NCI-H2029 treated with DMSO at 0.1 percent for 48 hours (cell line): ENCODE measurements around the gene APCDD1.
A peak's percentile ranks its signal among the peaks of the same experiment; 100 is the strongest.
"Not testable (repeated sequence)": the region's sequence is repeated elsewhere in the genome, so short reads cannot be mapped to it uniquely, and the experiment has no call there.

Experiments used
- DNase-seq: peaks from one replicate; lab custom pipeline; 2025; lab: John Stamatoyannopoulos, UW

The APCDD1 gene

DNA sequence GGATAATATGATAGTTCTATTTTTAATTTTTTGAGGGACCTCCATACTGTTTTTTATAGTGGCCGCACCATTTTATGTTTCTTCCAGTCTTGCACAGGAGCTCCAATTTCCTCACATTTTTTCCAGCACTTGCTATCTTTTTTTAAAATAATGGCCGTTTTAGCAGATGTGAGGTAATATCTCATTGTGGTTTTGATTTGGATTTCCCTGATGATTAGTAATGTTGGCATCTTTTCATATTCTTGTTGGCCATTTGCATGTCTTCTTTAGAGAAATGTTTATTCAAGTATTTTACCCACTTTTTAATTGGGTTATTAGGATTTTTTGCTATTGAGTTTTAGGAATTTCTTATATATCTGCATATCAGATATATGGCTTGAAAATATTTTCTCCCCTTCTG is 41.5 kb downstream of the APCDD1 start:
- no peak for DNase-seq

DNA sequence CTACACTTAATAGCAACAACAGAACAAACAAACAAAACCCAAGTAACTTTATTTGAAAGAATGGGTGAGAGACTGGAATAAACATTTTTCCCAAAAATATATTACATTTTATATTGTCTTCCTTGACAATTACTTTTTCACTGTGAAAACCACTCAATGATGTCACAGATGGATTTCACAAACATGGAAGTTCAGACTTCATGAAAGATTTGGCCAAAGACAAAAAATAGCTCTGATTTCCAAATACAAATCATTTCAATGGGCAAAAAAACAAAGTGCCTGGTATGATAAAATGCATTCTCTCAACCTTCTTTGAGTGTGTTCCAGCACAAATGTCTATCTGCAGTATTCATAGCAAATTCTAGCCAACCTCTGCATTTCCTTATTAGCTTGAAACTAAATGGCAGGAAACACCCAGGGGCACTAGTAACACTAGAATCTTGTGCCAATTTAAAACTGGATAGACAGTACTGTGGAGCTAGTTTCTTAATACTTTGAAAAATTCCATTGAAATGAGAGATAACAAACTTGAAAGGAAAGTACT is 42.8 kb downstream of the APCDD1 start:
- no peak for DNase-seq

DNA sequence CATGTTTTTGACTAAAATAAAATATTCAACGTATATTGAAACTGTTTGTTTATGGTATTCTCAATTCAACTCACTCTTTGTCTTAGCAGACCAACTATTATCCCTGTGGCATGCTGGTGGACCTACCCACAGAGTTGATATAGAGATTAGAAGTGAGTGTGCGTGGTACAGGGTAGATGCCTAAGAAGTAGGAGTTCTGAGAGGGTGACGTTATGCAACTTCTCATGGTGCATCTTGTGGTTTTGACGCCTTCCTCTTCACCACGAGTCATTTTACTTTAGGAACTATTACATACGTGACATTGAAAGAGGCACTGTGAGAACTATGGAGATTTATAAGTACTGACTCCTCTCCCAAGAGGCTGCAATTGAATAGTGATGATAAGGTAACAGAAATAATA is 44.8 kb downstream of the APCDD1 start:
- no peak for DNase-seq

DNA sequence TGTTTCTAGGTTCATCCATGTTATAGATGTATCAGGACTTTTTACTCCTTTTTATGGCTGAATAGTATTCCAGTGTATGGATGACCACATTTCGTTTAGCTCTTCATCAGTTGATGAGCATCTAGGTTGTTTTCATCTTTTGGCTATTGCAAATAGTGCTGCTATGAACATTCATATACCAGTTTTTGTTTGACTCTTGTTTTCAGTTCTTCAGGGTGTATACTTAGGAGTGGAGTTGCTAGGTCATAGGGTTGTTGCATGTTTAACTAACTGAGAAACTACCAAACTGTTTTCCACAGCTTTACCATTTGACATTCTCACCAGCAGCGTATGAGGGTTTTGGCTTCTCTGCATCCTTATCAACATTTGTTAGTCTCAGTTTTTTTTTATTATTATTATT is 45.6 kb downstream of the APCDD1 start:
- no peak for DNase-seq

DNA sequence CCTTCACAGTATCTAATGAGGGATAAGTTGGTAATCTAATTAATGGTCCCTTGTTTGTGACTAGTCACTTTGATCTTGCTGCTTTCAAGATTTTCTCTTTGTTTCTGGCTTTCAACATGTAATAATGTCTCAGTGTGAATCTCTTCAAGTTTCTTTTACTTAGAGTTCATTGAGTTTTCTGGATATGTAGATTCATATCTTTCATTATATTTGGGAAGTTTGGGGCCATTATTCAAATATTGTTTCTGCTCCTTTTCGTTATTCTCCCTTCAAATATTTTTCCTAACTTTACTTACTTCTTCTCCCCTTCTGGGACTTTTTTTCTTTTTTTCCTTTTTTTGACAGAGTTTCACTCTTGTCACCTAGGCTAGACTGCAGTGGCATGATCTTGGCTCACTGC is 50.3 kb downstream of the APCDD1 start:
- DNase-seq, result no peak

DNA sequence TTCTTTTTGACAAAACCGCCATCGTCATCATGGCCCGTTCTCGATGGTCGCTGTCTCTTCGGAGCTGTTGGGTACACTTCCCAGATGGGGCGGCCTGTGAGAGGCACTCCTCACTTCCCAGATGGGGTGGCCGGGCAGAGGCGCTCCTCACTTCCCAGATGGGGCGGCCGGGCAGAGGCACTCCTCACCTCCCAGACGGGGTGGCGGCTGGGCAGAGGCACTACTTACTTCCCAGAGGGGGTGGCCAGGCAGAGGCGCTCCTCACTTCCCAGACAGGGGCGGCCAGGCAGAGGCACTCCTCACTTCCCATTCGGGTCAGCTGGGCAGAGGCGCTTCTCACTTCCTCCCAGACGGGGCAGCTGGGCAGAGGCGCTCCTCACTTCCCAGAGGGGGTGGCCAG is 51.5 kb downstream of the APCDD1 start:
- DNase-seq, result not testable (repeated sequence)

DNA sequence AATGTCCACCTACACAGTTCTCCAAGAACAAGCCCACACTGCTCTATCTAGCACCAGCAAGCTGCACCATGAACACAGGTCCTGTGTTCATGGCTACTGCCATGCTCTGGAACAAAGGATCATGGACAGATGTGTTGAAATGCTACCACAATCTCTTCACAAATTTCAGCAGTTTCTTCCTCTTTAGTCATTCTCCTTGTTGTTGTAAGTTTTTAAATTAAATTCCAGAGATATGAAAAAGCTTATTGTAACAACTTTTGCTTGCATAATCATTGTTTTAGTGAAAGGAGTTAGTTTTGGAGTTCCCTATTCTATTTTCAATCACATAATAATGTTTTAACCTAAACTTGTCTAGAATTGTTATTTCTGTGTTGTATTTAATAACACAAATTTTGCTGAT is 54.2 kb downstream of the APCDD1 start:
- DNase-seq, result no peak

DNA sequence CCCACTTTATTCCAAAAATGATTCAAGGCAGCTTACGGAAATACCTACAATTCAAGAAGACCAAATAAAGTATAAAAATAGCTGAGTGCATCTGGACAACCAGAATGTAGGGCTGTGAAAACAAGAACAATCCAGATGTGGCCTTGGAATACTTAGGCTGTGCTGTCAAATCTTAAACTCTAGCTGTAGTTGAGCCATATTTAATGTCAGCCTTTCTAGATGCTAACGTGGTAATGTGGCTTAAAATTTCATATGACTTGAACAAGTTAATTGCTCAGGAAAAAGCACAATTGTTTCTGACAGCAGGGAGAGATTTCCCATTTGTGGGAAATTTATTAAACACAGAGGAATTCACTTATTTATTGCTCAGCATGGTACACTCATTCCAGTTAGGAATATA is 56.8 kb downstream of the APCDD1 start:
- no peak for DNase-seq

DNA sequence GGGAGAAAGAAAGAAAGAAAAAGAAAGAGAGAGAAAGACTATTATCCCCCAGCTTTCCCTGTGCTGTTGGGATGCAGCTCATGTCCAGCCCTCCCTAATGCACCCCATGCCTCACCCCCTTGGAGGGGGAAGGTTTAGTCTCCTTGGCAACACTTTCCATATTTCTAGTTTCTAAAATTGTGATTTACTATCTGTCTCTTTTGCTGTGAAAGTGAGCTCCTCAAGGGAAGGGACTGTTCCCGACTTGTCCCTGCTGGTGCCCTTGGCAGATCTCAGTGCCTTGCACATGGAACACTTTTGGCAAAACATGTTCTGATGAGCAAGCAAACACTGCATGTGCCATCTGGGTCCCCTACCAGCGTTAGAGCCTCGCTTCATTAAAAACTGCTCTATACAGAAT is 59.6 kb downstream of the APCDD1 start:
- no peak for DNase-seq

DNA sequence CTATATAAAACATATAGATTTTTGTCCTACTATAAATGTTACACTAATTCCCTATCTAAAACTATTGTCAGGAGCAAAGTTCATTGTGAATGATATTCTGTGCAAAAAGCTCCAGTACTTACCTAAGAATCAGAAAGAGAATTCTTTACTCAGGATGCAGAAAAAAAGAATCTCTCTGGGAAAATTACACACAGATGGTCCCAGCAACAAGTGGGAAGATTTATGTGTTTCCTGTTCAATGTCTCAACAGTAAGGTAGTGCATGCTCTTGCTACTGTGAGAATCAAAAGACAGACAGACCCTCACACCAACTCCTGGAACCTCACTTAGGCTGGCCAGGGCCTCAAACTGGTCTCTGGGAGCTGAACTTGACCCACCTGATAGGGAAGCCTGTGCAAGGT is 60.2 kb downstream of the APCDD1 start:
- no peak for DNase-seq

DNA sequence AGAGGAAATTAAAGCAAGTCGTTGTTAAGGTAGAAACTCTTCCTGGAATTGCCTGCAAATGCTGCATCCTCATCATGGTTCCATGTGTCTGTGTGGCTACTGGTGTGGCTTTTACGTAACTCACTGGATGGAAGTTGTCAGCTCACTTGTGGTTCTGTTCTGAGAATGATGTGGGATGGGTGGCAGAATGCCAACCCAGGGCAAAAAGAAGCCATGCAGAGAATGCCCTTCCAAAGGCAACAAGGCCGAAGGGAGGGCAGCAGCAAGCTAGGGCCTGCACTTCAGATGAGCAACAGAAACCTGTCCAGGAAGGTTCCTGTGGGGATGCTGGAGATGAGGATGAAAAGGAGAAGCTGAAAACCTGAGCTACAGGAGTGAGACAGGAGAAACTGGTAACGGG is 61.0 kb downstream of the APCDD1 start:
- DNase-seq, result no peak

DNA sequence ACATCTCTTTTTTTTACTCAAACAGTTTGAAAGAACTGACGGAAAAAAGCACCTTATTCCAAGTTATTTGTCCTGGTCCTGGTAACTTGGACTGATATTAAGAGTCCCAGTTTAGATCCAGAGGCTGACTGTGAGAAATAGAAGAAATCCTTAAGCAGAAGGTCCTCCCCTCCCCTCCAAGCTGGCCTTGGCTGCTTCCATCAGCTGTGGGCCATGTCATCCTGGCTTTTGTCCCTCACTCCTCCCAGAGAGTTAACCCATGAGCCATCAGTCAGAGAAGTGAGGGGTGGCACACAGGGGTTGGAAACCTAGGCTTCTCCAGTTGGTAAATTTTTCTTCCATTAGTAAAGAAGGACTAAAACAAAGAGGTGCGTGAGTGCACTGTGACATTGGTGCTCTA is 61.6 kb downstream of the APCDD1 start:
- no peak for DNase-seq

DNA sequence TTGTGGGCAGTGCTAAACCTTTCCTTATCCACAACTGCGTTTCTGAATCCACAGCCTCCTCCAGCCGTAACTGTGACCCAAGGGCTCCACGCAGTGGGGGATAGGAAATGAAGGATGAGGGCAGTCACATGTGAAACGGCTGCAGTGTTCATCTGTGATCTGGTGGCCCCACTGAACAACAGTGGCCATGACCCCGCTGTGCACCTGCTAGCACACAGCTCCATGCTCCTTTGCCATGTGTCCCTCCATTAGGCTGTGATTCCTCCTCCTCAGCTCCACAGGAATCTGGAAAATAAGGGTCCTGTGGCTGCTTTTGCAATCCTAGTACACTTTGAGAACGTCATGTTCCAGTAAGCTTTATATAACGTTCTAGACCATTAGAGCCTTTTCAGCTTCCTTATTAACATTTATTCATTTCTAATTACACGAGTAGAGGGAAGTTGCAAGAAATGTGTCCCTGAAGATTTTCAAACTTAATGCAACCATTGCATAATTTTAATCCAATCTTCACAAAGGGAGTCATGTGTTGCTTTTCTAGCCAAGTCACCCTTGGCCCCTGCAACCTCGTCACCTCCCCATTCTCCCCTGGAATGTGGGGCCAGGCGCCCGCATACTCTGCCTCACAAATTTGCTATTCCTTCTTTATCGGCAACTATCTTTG is 64.3 kb downstream of the APCDD1 start:
- no peak for DNase-seq

DNA sequence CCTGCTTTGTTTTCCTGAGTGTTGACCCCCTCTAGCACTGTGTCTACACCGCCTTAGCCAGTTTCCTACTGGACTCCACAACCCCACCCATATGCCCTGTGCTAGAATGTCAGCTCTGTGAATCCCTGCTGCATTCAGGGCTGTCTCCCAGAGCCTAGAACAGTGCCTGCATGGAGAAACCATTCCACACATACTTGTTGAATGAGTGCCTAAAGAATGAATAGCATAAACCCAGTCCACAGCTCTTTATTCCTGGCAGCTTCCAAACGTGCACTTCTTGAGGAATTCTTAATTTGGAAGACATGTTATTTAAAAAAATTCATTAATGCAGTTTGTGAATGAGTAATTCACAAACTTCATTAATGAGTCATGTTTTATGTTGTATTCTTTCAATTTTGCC is 64.9 kb downstream of the APCDD1 start:
- no peak for DNase-seq

DNA sequence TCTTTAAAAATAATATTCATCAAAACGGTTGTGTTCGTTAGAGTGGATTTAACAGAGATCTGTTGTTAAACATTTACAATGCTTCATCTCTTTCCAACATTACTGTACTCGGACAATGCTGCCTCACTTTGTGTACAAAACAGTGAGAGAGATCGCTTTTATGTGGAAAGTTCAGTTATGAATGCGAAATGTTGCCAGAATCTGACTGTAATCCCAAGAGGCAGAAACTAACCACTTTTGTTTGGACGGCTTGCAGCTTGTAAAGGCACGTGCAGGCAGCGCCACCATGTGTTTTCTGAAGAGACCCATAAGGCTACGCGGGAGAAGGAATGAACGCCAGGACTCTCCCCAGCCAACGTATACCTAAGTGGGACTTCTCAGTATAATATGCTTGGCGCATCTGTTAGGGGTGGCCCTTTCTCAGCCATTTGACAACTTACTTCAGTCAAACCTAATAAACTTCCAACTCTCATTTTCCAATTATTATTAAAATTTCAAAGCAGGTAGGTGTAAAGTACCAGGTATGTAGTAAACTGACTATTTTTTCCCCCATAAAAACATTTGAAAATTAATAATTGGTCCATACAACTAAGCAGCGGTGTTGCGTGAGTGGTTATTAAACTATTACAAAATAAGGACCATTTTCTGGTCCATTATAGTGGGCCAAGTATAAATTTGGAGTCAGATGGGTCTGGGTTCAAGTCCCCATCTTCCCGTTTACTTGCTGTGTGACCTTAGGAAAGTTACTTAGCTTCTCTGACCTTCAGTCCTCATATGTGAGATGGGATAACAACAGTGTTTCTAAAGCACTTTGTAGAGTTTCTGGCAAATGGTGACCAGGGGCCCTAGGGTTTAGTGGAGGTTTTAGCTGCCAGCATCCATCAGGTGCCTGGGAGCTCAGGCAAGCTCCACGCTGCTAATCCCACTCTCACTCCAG is 65.8 kb downstream of the APCDD1 start:
- peak; percentile 12 for DNase-seq

DNA sequence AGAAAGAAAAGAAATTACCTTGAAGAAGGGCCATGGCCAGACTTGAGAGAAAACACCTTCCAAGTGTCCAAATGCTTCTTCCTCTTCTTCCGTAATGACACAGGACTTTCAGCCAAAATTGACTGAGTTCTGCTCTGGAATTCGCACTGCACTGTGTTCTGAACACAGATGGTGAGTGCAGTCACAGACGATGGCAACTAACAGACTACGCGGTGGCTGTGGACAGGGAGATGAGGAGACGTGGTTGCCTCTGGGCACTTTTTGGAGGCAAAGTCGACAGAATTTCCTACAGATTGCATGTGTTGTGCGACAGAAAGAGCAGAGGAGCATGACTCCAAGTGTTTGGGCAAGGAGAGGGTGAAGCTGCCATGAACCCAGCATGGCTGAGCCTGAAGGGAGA is 67.1 kb downstream of the APCDD1 start:
- no peak for DNase-seq

DNA sequence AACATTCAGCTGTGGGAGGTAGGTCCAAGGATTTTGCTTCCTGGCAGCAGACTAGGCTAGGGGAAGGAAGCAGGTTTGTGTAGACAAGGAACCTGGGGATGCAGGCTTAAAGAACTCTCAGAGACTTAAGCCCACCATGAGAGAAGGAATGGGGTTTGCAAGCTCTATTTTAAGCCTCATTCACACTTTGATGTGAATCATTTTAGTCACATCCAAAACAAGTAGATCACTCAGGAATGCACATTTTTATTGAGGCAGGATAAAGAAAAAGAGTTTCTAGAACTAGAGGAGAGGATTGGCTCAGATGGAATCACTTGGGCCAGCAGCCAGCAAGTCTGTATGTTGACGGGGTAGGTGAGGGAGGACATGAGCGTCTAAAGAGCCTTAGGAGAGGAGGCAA is 68.1 kb downstream of the APCDD1 start:
- no peak for DNase-seq

DNA sequence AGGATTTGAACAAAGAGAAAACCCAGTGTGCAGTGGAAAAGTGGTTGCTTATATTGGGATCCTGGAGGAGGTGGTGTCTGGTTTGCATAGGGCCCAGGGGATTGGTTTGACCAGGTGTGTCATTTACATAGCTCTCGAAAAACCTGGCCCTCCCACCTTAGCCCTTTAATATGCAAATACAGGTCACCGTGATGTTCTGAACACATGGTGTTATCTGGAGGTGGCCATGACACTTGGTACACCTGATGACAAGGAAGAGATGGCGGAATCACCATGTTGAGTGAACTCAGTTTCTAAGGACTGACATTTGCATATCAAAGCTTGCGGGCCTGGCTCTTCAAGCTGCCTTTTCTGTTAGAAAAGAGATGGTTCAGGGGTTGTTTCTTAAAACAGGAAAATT is 69.1 kb downstream of the APCDD1 start:
- no peak for DNase-seq

DNA sequence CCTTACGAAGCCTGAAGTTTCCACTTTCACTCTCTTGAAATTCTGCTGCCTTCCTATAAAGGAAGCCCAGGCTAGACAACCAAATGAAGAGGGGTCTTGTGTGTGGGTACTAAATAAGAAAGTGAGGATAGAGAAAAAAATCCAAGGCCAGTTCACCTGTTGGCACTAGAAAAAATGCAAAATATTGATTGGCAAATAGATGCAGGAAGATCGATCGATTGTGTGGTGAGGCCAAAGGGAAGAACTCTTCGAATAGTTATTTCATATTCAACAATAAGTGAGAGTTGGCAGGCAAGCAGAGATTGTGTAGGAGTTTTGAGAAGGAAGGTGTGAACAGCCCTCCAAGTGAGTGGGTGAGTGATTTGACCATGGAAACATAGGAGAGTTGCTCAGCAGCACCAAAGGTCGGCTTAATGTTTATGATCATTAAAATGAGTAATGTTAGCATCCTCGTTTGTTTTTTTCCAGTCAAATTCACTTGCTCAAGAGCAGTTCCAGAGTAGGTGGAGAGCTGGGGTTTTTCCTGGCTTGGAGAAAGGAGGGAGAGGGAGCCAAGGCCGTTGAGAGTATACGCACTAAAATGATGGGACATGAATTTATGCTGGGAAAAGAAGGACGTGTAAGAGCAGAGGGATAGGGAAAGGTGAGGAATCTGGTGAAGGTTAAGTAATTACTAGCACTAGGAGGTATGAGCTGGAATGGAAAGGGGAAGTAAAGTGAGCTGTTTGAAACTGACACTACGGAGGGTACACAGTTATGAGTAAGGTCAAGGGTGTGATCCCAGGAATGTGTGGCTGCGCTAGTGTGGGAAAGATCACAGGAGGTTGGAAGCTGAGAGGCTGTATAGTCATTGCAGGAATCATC is 70.3 kb downstream of the APCDD1 start:
- DNase-seq, result no peak

DNA sequence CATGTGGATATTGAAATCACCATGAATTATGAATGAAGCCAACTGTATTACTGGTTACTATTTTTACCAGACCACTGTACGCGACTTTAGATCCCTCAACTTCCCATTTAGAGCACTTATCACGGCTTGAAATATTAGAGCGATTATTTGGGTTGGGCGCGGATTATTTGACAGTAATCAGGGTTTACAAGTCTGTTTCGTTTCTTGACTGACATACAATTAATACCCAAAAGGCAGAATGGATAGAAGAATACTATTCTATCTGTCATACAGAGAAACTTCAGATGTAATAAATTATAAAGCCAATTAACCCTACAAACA is 70.9 kb downstream of the APCDD1 start:
- DNase-seq, result no peak

DNA sequence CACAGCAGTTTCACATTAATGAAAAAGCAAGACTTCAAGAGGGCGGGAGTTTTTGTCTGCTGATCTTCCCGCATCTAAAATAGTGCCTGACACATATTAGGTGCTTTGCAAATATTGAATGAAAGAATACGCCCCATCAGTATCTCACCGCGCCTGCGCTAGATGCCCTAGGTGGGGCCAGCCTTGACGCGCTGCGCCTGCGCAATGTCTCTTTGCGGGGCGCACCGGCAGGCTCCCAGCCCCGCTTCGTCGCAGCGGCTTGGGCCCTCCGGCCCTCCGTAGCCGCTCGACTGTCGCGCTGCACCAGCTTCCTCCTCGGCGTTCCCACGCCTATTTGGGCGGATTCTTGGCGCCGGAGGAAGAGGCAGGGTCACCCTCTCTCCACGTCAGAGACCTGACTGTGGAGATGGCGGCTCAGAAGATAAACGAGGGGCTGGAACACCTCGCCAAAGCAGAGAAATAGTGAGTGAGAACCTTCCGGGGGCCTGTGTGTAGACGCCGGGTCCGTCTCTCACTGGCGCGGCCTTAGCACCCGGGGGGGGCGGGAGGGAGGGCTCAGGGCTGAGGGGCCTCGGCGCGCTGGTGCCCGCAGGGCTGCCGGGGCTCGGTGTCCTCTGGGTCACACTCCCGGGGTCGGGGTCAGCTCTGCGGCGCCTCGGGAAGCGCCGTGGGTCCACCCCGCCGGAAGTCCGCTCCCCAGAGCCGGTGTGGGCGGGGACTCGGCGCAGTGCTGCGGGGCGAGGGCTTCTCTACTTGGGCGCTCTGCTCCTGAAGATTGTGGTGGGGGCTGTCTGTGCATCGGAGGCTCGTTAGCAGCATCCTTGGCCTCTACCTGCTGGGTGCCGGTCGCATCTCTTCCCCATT is 71.5 kb downstream of the APCDD1 start, which contains the start of gene NAPG:
Gene NAPG, plus strand, starts transcription at position 331 of the 864 bp plus-strand sequence. Its CDS starts 76 bp downstream, at position 407.
- DNase-seq, result peak; percentile 27
